ENCODE data around the gene RIBC2.
"Not testable (repeated sequence)": the region's sequence is repeated elsewhere in the genome, so short reads cannot be mapped to it uniquely, and the experiment has no call there.

The RIBC2 gene, protein sequence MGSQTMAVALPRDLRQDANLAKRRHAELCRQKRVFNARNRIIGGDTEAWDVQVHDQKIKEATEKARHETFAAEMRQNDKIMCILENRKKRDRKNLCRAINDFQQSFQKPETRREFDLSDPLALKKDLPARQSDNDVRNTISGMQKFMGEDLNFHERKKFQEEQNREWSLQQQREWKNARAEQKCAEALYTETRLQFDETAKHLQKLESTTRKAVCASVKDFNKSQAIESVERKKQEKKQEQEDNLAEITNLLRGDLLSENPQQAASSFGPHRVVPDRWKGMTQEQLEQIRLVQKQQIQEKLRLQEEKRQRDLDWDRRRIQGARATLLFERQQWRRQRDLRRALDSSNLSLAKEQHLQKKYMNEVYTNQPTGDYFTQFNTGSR

DNA sequence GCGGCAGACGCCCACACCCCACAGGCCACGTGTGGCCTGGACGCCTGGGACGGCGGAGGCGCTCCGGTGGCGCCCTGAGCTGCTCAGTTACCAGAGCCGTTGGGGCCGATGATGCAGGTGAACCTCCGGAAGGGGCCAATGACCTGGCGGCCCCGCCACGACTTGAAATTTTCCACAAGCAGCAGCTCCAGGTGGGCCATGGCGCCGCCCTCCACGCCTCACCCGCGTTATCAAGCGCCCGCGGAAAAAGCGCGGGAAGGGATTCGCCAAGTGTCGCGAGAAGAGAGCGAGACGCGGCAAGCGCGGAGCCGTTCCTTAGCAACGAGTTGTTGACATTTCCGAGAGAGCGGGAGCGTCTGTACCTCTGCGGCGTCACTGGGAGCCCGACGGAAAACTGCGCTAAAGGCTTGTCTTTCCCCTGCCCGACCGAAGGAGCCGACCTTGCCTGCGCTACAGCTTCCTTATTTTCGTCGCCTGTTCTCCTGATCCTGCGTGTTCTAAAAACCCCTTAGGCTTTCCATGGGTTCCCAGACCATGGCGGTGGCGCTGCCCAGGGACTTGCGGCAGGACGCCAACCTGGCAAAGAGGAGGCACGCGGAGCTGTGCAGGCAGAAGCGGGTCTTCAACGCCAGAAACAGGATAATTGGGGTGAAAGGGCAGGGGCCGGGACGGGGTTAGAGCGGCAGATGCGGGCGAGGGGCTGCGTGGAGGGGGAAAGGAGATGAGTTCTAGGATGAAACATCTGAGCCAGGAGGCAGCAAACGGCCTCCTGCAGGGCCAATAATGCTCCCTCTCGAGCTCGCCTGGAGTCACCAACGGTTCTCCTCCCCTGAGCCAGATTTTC, at the start of gene RIBC2, which contains the start of gene SMC1B:
RIBC2 (plus strand) TSS at position 326 of the 844 bp plus-strand sequence; CDS start at position 520, 194 bp downstream.
SMC1B (minus strand) TSS at position 232 of the 844 bp plus-strand sequence; CDS start at position 200, 32 bp downstream.
- peak; percentile 58 to 72 for DNase-seq (ENCODE audit: low read depth in 2 of 2)

DNA sequence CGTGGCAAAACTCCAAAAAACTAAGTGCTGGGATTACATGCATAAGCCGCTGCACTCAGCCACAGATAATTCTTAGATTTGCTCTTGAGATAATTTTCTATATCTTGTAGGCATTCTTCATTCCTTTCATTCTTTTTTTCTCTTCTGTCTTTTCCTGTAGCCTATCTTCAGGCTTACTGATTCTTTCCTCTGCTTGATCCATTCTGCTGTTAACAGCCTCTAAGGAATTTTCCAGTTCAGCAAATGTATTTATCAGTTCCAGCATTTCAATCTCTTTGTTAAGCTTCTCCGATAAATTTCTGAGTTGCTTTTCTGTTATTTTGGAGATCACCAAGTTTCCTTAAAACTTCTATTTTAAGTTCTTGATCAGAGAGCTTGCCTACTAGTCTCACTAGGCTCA, 46.8 kb upstream of the RIBC2 start:
- DNase-seq (ENCODE audit: low read depth in 2 of 2) = no peak

DNA sequence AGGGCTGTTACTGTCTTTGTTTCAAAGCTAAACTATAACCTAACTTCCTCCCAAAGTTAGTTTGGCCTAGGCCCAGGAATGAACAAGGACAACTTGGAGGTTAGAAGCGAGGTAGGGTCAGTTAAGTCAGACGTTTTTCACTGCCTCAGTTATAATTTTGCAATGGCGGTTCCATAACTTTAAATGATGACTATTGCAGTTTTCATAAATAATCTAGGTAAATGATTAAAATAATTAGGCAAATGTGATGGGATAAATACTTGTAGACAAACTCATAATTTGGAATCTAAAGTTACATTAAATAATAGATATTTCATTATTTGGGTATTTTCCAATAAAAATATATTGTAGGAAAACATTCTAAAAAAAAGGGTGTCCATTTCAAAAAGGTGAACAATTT, 39.9 kb upstream of the RIBC2 start:
- not testable (repeated sequence) for DNase-seq (ENCODE audit: low read depth in 2 of 2)

DNA sequence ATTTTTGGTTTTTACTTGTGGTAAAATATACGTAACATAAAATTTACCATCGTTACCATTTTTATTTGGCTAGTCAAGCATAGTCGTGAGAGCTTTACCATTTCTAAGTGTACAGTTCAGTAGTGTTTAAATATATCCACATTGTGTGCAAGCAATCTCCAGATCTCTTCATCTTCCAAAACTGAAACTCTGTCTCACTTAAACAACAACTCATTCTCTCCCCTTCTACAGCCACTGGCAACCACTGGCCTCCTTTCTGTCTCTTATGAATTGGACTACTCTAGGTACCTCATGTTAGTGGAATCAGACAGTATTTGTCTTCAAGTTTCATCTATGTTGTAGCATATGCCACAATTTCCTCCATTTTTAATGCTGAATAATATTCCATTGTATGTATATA, 37.5 kb upstream of the RIBC2 start:
- DNase-seq (ENCODE audit: low read depth in 2 of 2) = no peak

- DNase-seq (ENCODE audit: low read depth in 2 of 2) = no peak
These were observed 36.8 kb upstream of the RIBC2 start for GRCh38 chr22:45376703-45377102.

DNA sequence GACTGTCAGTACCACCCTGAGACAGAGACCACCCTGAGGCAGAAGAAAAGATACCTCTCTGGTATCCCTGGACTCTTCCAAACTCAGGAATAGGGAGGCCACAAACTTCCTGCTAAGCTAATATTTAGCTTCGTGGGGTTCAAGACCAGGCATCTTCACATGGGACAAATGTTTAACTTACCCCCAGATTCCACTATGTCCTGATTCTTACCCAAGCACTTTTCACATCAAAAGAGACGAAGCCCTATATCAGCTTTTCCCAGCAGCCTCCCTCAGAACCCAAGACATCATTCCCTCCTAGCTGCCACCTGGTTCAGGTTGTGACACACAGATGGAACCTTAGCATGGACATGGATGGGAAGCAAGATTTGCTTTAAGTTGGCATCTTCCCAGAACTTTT, 32.1 kb upstream of the RIBC2 start:
- DNase-seq (ENCODE audit: low read depth in 2 of 2) = no peak

GRCh38 chr22:45389546-45389945, 23.9 kb upstream of the RIBC2 start:
- no peak for DNase-seq (ENCODE audit: low read depth in 2 of 2)

GRCh38 chr22:45397806-45398205, 15.7 kb upstream of the RIBC2 start:
- DNase-seq (ENCODE audit: low read depth in 2 of 2) = no peak

- DNase-seq (ENCODE audit: low read depth in 2 of 2) = no peak
These were observed 15.3 kb upstream of the RIBC2 start for GRCh38 chr22:45398214-45398613.

DNA sequence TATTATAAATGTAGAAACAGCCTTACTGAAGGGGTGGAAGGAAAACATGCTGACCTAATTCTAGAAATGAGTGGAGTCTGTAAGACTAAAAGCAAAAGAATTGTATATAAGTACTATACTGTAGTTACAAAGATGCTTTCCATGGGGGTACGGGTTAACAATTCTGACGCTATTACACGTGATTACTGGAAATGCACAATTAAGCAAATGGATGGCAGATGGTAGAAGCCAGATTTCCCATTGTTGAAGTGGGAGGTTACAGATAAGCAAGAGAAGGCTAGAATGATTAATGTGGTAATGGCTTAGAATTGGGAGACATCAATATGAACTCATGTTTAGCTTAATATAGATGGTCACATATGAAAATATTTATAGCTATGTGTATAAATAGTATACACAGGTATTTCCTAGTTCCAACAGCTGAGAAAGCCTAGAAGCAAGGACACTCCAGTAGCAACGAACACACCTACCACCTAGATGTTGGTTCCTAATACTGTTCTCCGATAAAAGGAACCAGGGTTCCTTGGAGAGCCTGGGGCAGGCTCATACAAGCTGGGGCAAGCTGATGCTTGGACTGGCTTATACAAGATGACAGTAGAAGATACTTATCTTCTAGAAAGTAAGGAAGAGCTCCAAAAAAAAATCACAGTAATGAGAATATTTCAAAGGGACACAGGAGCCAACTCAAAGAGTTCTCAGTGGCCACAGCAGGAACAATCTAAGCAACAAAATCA, 13.6 kb upstream of the RIBC2 start:
- DNase-seq (ENCODE audit: low read depth in 2 of 2) = no peak

DNA sequence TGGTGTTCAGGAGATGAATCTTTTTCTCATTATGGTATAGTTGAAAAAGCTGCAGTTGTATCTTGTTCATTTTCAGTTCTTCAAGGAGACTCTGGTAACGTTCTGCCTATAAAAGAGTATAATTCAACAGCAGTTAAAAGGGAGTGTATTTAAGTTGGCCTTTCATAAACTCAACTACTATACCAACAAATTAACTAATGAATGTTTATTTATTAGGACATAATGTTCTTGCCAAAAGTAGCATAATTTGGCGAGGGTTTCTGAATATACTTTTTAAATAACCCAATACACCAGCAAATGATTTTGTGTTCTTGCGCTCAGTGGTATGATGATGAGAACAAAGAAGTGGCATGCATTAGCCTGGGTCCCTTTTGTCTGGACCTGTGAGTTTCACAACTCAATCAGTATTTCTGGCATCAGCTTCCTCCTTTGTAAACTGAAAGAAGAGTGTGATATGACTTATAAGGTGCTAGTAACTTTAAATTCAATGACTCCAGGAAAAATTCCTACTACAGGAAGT, 11.0 kb upstream of the RIBC2 start:
- no peak for DNase-seq (ENCODE audit: low read depth in 2 of 2)

GRCh38 chr22:45407793-45408192, 5.7 kb upstream of the RIBC2 start:
- DNase-seq (ENCODE audit: low read depth in 2 of 2) = no peak

GRCh38 chr22:45413013-45413367, 503 bp upstream of the RIBC2 start:
- DNase-seq (ENCODE audit: low read depth in 2 of 2) = no peak

DNA sequence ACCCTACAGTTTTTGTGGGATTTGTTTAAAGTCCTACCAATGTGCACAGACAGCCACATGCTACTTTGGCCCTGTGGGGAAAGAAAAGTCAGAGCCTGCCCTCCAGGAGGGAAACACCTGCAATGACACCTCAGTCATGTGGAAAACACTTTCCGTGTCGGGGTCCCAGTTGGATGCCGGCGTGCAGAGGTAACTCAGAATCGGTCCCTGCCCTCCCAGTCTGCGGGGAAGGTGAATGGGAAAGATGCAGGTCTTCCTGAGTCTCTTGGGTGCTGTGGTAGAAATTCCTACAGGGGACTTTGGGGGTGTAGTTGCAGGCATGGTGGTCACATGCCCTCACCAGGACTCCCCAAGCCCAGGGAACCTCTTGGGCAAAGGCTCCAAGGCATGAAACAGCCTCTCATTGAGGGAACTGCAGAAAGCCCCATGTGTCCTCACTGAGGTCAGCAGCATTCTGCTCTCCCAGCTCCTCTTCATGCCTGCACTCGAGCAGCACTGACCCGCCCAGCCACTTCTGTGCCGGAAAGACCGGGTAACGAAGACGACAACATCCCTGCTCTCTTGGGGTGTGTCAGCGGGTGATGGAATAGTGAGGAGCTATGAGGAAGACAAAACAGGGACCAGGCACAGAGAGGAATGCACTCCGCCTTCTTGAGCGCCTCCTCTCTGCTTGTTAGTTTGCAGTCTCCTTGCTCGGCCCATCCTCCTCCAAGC, 4.7 kb downstream of the RIBC2 start:
- DNase-seq (ENCODE audit: low read depth in 2 of 2) = no peak

DNA sequence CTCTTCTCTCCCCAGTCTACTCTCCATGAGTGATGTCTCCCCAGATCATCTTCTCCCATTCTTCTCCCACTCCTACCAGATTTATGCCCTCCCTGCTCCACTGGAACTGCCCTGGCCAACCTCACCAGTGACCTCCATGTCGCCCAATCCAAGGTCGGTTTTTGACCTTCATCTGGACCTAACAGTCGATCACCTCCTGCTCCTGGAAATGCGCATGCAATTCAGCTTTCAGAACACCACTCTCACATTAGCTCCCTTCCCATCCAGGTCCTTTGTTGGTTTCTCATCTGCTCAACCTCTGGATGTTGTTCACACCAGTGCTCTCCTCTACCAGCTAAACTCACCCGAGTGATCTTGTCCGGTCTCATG, 5.3 kb downstream of the RIBC2 start:
- no peak for DNase-seq (ENCODE audit: low read depth in 2 of 2)

DNA sequence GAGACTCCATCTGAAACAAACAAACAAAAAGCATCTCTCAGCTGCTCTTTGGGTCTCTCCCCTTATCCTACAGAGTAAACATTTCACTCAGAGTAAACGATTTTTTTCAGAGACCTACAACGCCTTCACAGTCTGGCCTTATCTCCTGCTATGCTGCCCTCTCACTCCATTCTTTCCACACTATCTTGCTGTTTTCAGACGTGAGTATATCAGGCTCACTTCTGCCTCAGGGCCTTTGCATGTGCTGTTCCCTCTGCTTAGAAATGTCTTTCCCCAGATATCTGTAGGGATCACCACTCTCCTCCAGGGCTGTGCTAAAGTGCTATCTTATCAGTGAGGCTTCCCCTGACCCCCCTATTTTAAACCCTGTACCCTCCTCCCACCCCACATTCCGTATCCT, 6.5 kb downstream of the RIBC2 start:
- DNase-seq (ENCODE audit: low read depth in 2 of 2) = no peak

GRCh38 chr22:45420539-45420938, 7.0 kb downstream of the RIBC2 start:
- DNase-seq (ENCODE audit: low read depth in 2 of 2) = no peak

DNA sequence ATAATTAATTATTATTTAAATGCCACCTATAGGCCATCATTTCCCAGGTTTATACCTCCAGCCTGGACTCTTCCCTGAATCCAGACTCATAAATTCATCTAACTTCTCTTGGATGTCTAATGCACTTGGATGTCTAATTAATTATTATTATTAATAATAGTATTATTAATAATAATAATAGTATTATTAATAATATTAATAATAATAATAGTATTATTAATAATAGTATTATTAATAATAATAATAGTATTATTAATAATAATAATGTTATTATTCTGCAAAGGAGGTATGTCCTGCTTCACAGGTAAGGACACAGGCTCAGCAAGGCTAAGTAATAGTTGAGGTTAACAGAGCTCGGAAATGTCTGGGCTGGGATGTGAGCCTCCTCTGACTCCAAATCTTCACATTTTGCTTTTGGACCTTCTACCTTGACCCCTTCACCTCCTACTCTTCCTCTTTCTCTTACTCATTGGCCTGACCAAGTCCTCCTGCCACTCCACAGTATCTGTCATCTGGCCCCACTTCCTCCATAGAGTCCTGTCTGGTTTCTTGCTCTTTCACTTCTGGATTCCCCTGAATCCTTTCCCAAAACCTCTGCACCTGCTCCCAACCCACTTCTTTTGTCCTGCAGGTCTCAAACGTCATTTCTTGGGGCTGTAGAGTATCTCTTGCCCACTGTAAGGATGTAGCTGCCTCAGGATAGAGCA, 8.0 kb downstream of the RIBC2 start:
- no peak for DNase-seq (ENCODE audit: low read depth in 2 of 2)

DNA sequence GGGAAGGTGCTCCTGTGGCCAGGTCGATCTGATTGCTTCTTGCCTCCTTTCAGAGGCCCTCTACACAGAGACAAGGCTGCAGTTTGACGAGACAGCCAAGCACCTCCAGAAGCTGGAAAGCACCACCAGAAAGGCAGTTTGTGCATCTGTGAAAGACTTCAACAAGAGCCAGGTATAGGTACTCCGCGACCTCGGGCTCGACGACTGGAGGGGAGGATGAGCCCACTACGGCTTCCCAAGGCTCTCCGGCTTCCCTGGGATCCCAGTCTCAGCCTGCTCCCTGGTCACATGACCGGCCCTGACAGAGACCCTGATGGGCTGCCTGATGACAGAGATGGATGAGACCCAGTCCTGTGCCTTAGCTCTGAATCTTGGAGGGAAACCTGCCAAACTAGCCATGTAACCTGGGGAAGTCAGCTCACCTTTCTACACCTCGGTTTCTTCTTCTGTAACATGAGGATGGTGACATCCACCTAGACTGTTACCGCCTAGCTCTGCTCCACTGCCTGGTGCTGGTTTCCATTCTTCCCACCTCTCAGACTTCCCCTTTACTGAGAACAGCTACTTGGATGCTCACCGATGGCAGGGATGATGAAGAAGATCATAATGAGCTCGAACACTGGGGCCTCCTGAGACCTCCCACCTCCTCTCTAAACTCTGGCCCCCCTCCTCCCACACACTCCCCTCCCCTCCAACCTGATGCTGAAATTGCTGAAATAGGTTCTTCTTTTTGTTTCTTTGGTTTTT, 8.9 kb downstream of the RIBC2 start:
- DNase-seq (ENCODE audit: low read depth in 2 of 2) = no peak

DNA sequence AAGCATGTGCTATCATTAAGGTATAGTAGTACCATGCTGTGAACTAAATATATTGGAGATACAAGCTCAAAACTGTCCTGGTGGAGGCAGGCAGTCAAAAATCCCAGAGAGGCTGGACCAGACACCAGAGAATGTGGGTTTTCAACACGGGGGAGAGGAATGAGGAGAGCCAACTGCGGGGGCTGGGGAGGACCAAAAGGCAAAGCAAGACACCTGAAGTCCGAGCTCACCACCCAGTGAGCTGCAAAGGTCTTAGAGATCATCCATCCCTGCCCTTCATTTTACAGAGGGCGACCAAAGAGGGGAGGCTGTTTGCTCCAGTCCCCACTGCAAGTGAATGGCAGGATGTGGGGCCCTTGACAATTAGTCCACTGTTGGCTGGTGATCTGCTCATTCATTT, 10.0 kb downstream of the RIBC2 start:
- DNase-seq (ENCODE audit: low read depth in 2 of 2) = no peak

Measured in stimulated activated CD4-positive, alpha-beta T cell treated with anti-CD3 and anti-CD28 coated beads, Interleukin-1b, Interleukin-23, amount 100 ng/mL, for 4 hours (primary cell).